Neural progenitor cell (in vitro differentiated cells): ENCODE data around the gene TAF4. TPM values are rescaled to one million over a fixed set of nuclear protein-coding genes. Genes with fewer than 3 reads are reported as not detected.

Experiments used
- DNase-seq: peaks from one replicate; pipeline ENCODE4 v3.0.0-alpha.2; 2016; ENCODE audit warnings: low spot score
- H2AFZ ChIP-seq: fragments of 200-600 bp; sonication (generic); replicated peaks from 2 replicates; pipeline ENCODE4 v1.6.1; 2016; ENCODE audit warnings: antibody characterized with exemption
- H3F3A ChIP-seq: fragments of 200-600 bp; sonication (generic); 2 replicates; pipeline ENCODE4 v1.6.1; 2016; ENCODE audit warnings: antibody characterized with exemption, low read depth
- H3K27ac ChIP-seq: fragments of 200-600 bp; sonication (generic); 2 replicates; pipeline ENCODE4 v1.5.1; 2016; ENCODE audit warnings: mild to moderate bottlenecking
- H3K27me3 ChIP-seq: fragments of 200-600 bp; sonication (generic); 2 replicates; pipeline ENCODE4 v1.6.1; 2016; ENCODE audit warnings: mild to moderate bottlenecking, moderate library complexity
- H3K36me3 ChIP-seq: fragments of 200-600 bp; sonication (generic); 2 replicates; pipeline ENCODE4 v1.5.1; 2016
- H3K4me1 ChIP-seq: fragments of 200-600 bp; sonication (generic); 2 replicates; pipeline ENCODE4 v1.6.1; 2016; ENCODE audit warnings: mixed run types
- H3K4me2 ChIP-seq: fragments of 200-600 bp; sonication (generic); 2 replicates; pipeline ENCODE4 v1.6.1; 2016
- H3K4me3 ChIP-seq: fragments of 200-600 bp; sonication (generic); 2 replicates; pipeline ENCODE4 v1.5.1; 2016
- H3K79me2 ChIP-seq: fragments of 200-600 bp; sonication (generic); 2 replicates; pipeline ENCODE4 v1.6.1; 2016; ENCODE audit warnings: low read depth
- H3K9ac ChIP-seq: fragments of 200-600 bp; sonication (generic); 2 replicates; pipeline ENCODE4 v1.6.1; 2016
- H3K9me3 ChIP-seq: fragments of 200-600 bp; sonication (generic); 2 replicates; pipeline ENCODE4 v1.5.1; 2016; ENCODE audit warnings: low read depth
- H4K20me1 ChIP-seq: fragments of 200-600 bp; sonication (generic); 2 replicates; pipeline ENCODE4 v1.6.1; 2016; ENCODE audit warnings: low read depth
- H3K27ac Mint-ChIP-seq: 3 replicates; pipeline ENCODE4 v1.8.0; 2021; ENCODE audit warnings: mixed read lengths
- H3K27me3 Mint-ChIP-seq: 2 replicates; pipeline ENCODE4 v1.8.0; 2022; ENCODE audit warnings: low read depth, mild to moderate bottlenecking, inconsistent platforms, moderate library complexity, mixed read lengths; ENCODE audit not compliant: insufficient read depth
- H3K36me3 Mint-ChIP-seq: 3 replicates; pipeline ENCODE4 v1.8.0; 2021; ENCODE audit warnings: mixed read lengths
- H3K4me1 Mint-ChIP-seq: 3 replicates; pipeline ENCODE4 v1.8.0; 2021; ENCODE audit warnings: mixed read lengths
- H3K4me3 Mint-ChIP-seq: 3 replicates; pipeline ENCODE4 v1.8.0; 2021; ENCODE audit warnings: mild to moderate bottlenecking, moderate library complexity, mixed read lengths
- H3K9me3 Mint-ChIP-seq: 3 replicates; pipeline ENCODE4 v1.8.0; 2020; ENCODE audit warnings: mixed read lengths
- EZH2 ChIP-seq: fragments of 200-600 bp; sonication (generic); IDR thresholded peaks from 2 replicates; pipeline ENCODE4 v1.6.1; 2017; ENCODE audit warnings: antibody characterized with exemption, mild to moderate bottlenecking, moderate library complexity
- EZH2phosphoT487 ChIP-seq: fragments of 200-600 bp; sonication (generic); IDR thresholded peaks from 2 replicates; pipeline ENCODE4 v1.6.1; 2017; ENCODE audit warnings: antibody characterized with exemption
- total RNA-seq: library from RNA; depleted of rRNA; stranded (reverse); fragments of >200 nt; gene quantifications from 2 replicates; pipeline ENCODE4 v1.2.3, GENCODE V29; 2015; ENCODE audit warnings: low replicate concordance
- TF ChIP-seq, protein P1 (sequence below): fragments of 200-600 bp; sonication (generic); IDR thresholded peaks from 2 replicates; pipeline ENCODE4 v1.5.1; 2017; ENCODE audit warnings: antibody characterized with exemption, mild to moderate bottlenecking

Gene TAF4
- total RNA-seq, 1 donor from 2014 or later: 9.9 TPM

- no peaks in the 10 kb centered on the region for H3K9me3 ChIP-seq
- no peak overlapping the region for H3K27ac ChIP-seq
- H3K9ac ChIP-seq: no peak overlapping the region
- no peak for DNase-seq
- H3K27me3 Mint-ChIP-seq: peaks cover 2% of the 10 kb centered on the region
- H3K36me3 ChIP-seq: no peaks in the 10 kb centered on the region
- H3K27ac Mint-ChIP-seq: no peak overlapping the region
- H3K4me3 ChIP-seq: no peak overlapping the region
- H3K79me2 ChIP-seq: no peaks in the 10 kb centered on the region
- no peaks in the 10 kb centered on the region for H3K27me3 ChIP-seq
- TF ChIP-seq, protein P1, sequence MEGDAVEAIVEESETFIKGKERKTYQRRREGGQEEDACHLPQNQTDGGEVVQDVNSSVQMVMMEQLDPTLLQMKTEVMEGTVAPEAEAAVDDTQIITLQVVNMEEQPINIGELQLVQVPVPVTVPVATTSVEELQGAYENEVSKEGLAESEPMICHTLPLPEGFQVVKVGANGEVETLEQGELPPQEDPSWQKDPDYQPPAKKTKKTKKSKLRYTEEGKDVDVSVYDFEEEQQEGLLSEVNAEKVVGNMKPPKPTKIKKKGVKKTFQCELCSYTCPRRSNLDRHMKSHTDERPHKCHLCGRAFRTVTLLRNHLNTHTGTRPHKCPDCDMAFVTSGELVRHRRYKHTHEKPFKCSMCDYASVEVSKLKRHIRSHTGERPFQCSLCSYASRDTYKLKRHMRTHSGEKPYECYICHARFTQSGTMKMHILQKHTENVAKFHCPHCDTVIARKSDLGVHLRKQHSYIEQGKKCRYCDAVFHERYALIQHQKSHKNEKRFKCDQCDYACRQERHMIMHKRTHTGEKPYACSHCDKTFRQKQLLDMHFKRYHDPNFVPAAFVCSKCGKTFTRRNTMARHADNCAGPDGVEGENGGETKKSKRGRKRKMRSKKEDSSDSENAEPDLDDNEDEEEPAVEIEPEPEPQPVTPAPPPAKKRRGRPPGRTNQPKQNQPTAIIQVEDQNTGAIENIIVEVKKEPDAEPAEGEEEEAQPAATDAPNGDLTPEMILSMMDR: no peak
- TF ChIP-seq EZH2phosphoT487 (no peak), EZH2 (no peak)
- peaks cover 7% of the 10 kb centered on the region for H3K4me1 Mint-ChIP-seq
- no peak overlapping the region for H3K4me3 Mint-ChIP-seq
- no peak overlapping the region for H3K4me2 ChIP-seq
- peaks cover 4% of the 10 kb centered on the region for H3F3A ChIP-seq
- H2AFZ ChIP-seq: no peak overlapping the region
- no peaks in the 10 kb centered on the region for H3K9me3 Mint-ChIP-seq
- no peaks in the 10 kb centered on the region for H3K36me3 Mint-ChIP-seq
- peaks cover 10% of the 10 kb centered on the region for H3K4me1 ChIP-seq
- no peaks in the 10 kb centered on the region for H4K20me1 ChIP-seq
Measured at GRCh38 chr20:61937963-61938838, 127.5 kb downstream of the TAF4 start.

GRCh38 chr20:61937146-61937962 is 128.3 kb downstream of the TAF4 start:
- no peak for DNase-seq
- H3K27ac Mint-ChIP-seq: no peak overlapping the region
- Histone ChIP-seq H3K36me3 (no peaks in the 10 kb centered on the region), H3K79me2 (no peaks in the 10 kb centered on the region), H3F3A (peaks cover 4% of the 10 kb centered on the region), H2AFZ (no peak overlapping the region), H3K9me3 (no peaks in the 10 kb centered on the region), H3K27ac (no peak overlapping the region), H3K9ac (no peak overlapping the region), H4K20me1 (no peaks in the 10 kb centered on the region), H3K4me2 (no peak overlapping the region), H3K4me1 (peaks cover 10% of the 10 kb centered on the region), H3K4me3 (no peak overlapping the region), H3K27me3 (no peaks in the 10 kb centered on the region)
- no peaks in the 10 kb centered on the region for H3K9me3 Mint-ChIP-seq
- H3K36me3 Mint-ChIP-seq: peaks cover 5% of the 10 kb centered on the region
- TF ChIP-seq EZH2phosphoT487: no peak
- TF ChIP-seq, protein P1: no peak
- no peak for TF ChIP-seq EZH2
- peaks cover 2% of the 10 kb centered on the region for H3K27me3 Mint-ChIP-seq
- H3K4me3 Mint-ChIP-seq: no peak overlapping the region
- H3K4me1 Mint-ChIP-seq: peaks cover 10% of the 10 kb centered on the region

DNA sequence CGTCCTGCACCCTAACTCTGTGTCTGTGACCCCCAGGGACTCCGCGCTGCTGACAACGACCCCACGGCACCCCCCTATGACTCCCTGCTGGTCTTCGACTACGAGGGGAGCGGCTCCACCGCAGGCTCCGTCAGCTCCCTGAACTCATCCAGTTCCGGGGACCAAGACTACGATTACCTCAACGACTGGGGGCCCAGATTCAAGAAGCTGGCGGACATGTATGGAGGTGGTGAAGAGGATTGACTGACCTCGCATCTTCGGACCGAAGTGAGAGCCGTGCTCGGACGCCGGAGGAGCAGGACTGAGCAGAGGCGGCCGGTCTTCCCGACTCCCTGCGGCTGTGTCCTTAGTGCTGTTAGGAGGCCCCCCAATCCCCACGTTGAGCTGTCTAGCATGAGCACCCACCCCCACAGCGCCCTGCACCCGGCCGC is 129.0 kb downstream of the TAF4 start:
- H3K4me1 Mint-ChIP-seq: peaks cover 10% of the 10 kb centered on the region
- Histone ChIP-seq H3K9ac (no peak overlapping the region), H3K4me1 (peaks cover 10% of the 10 kb centered on the region), H3K79me2 (no peaks in the 10 kb centered on the region), H3K4me3 (no peak overlapping the region), H3K4me2 (no peak overlapping the region), H4K20me1 (no peaks in the 10 kb centered on the region), H2AFZ (no peak overlapping the region), H3K27me3 (no peaks in the 10 kb centered on the region), H3K36me3 (no peaks in the 10 kb centered on the region), H3F3A (peaks cover 4% of the 10 kb centered on the region), H3K9me3 (no peaks in the 10 kb centered on the region), H3K27ac (no peak overlapping the region)
- H3K27me3 Mint-ChIP-seq: peaks cover 2% of the 10 kb centered on the region
- no peaks in the 10 kb centered on the region for H3K9me3 Mint-ChIP-seq
- no peak for DNase-seq
- H3K4me3 Mint-ChIP-seq: no peak overlapping the region
- H3K27ac Mint-ChIP-seq: peak overlapping the region; percentile 76
- TF ChIP-seq, protein P1: no peak
- TF ChIP-seq EZH2phosphoT487 (no peak), EZH2 (no peak)
- peaks cover 6% of the 10 kb centered on the region for H3K36me3 Mint-ChIP-seq
